Sigmoid colon (tissue), 4 donors: ENCODE measurements around the gene FEN1.

Experiments used
- EP300 ChIP-seq, 4 donors: sonication (generic); formaldehyde crosslinking; IDR thresholded peaks; one replicate each; pipeline ENCODE4 v1.6.1; 2017; ENCODE audit warnings: antibody characterized with exemption in 4 of 4
- POLR2A ChIP-seq, 2 donors: fragments of 450-650 bp; IDR thresholded peaks; one replicate each; pipeline ENCODE4 v1.6.1; 2016; ENCODE audit warnings: antibody characterized with exemption in 2 of 2, mild to moderate bottlenecking in 2 of 2, moderate library complexity in 2 of 2

DNA sequence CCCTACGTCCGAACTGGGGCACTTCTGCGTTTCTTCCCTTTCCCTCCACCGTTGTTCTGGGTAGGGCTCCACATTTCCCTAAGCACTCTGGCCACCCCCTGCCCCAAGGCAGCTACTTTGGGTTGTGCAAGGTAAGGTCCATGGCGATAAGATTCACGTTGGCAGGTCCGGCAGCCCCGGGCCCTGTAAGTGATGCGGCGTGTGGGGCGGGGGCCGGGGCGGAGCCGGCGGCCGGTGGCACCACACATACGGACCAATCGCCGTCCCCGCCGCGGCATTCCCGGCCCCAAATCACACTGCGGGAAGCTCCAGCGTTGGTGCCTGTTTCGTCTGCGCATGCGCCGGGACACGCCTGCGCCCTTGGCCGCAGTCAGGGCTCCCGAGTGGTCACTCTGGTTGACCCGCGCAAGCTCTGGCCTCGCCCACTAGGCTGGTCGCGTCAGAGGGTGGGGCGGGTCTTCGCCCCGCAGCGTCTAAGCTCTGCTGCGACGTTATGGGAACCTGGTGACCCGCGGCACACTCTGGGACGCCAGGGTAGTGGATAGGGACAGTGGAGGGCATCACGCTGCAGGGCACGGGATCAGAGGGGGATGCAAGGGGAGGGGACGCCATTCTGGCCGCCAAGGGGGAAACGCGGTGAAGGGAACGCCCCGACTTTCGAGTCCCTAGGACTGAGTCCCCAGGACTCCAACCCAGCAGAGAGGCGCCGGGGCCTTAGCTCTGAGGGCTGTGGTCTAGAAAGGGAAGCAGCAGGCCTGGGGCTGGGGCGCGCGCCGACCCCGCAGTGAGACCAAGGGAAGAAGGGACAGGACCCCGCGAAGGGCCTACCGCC is 22.5 kb downstream of the FEN1 start:
- TF ChIP-seq EP300 (IDR thresholded peaks at IDR 0.05) (no peak), POLR2A (IDR thresholded peaks at IDR 0.05) (peak; percentile 87 to 94)
